Ecto neural progenitor cell (in vitro differentiated cells): ENCODE measurements around the gene LYRM2.

Experiments
- DNase-seq: peaks from one replicate; pipeline ENCODE4 v3.0.0-alpha.2; 2018; ENCODE audit warnings: low spot score

The LYRM2 gene

DNA sequence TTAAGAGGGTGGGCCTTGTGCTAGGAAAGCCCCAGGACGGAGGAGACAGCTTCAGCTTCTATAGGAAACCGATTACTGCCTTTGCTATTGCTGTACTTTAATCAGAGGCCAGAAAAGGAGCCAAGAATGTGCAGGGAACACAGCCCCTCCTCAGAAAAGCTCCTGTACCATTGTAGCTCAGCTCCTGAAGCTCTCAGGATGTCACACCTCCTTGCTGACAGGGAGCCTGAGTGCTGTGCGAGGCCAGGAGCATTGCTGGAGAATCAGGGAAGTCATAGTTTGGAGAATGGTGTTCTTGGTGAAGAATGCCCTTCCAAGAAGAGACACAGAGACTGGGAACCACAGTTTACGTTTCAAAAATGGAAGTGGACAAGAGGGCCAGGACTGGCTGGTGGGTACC lies 46.8 kb downstream of the LYRM2 start:
- no peak for DNase-seq

DNA sequence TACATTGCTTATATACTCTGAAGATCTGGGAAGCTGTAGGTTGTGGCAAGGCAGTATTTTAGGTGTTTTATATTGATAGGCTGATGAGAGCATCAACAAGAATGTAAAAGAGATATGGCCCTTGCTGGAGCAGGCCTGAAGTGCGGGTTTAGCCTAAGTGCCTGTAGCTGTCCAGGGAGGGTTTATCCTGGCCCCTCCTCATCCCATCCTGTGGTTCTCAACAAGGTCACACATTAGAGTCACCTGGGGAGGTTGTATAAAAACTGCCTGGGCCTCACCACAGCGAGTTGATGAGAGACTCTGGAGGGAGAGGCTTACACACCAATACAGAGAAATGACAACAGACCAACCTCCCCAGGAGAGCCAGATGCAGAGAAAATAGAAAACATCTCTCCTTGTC lies 48.4 kb downstream of the LYRM2 start:
- no peak for DNase-seq

- DNase-seq, result no peak
Measured at GRCh38 chr6:89589297-89590025, 49.1 kb downstream of the LYRM2 start.

DNA sequence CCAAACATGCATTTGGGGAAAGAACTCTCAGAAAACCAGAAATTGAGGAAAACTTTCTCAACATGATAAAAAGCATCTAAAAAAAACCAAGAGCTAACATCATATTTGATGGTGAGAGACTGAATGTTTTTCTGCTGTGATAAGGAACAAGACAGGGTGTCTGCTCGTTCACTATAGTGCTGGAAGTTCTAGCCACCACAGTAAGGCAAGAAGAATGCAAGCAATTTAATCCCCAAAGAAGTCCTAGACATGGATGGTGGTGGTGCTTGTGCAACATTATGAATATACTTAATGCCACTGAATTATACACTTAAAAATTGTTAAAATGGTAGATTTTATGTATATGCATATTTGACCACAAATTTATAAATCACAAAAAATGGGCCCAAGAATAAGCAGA lies 53.4 kb downstream of the LYRM2 start:
- no peak for DNase-seq

DNA sequence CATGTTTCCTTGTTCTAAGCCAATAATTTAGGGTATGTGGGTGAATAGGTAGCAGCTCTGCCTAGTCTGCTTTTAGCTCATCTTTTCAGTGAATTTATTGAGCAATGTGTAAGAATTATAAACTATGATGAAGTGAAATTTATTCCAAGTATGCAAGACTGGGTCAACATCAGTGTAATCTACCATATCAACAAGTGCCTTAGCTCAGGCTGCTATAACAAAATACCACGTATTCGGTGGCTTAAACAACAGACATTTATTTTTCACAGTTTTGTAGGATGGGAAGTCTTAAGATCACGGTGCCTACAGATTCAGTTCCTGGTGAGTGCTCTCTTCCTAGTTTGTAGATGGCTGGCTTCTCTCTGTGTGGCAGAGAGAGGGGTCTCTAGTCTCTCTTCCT lies 54.0 kb downstream of the LYRM2 start:
- DNase-seq, result no peak

DNA sequence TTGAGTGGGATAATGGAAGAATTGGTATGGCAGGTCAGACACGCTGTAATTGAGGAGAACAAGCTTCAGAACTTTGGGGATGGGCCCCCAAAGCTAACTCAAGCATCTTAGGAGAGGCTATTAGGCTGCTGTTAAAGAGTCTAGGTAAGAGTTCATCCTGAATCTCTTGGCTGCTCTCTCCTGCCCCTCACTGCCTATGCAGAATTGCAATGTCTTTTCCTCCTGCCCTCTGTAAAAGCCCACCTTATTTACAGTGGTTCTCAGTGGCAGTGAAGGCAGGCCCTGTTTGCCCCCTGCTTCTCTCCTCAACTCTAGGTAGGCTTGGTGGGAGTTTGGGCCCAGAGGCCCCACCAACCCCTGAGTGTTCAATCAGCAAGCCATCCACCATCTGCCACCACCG lies 55.0 kb downstream of the LYRM2 start:
- no peak for DNase-seq

- no peak for DNase-seq
Measured at GRCh38 chr6:89582669-89583325, 55.8 kb downstream of the LYRM2 start.

- no peak for DNase-seq
Measured at GRCh38 chr6:89581689-89582088, 56.9 kb downstream of the LYRM2 start.

GRCh38 chr6:89580997-89581666 lies 57.4 kb downstream of the LYRM2 start:
- no peak for DNase-seq

GRCh38 chr6:89575562-89575960 lies 63.0 kb downstream of the LYRM2 start:
- DNase-seq, result no peak

GRCh38 chr6:89574910-89575561 lies 63.5 kb downstream of the LYRM2 start:
- DNase-seq, result no peak

GRCh38 chr6:89567630-89568390 lies 70.7 kb downstream of the LYRM2 start:
- no peak for DNase-seq

- peak; percentile 81 for DNase-seq
Measured at GRCh38 chr6:89566930-89567629, 71.5 kb downstream of the LYRM2 start.

DNA sequence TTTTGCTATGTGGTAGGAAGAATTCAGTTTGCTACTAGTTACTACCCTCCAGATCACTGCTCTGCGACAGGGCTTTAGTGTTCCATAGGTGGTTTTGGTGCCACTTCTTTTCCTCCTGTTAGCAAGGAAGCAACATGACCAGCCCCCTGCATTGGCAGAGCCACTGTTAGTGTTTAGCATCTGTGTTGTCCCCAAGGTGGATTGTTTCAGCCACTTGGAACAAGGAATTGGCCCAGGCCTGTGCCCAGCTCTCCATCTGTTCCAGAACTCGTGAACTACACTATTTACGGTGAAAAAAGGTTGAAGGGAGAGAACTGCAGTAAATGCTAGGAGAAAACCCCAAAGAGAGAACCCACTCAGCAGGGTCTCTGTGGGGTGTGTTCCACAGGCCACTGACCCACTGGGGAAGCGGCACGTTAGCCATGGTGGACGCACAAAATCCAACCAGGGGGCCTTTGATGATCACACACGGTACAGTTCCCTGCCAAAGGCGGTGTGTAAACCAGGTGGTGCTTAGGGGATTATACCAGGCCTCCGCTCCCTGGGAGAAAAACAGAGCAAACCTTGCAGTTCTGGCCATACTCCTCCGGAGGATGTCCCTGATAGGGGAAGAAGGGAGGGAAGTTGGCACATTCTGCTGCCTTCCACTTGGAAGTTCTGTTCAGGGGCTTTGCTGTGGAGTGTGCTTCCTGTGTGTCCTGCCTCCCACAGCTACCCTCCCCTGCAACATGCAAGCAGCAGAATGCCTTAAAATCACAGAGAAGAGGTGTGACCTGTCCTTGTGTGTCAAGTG lies 72.3 kb downstream of the LYRM2 start:
- no peak for DNase-seq

DNA sequence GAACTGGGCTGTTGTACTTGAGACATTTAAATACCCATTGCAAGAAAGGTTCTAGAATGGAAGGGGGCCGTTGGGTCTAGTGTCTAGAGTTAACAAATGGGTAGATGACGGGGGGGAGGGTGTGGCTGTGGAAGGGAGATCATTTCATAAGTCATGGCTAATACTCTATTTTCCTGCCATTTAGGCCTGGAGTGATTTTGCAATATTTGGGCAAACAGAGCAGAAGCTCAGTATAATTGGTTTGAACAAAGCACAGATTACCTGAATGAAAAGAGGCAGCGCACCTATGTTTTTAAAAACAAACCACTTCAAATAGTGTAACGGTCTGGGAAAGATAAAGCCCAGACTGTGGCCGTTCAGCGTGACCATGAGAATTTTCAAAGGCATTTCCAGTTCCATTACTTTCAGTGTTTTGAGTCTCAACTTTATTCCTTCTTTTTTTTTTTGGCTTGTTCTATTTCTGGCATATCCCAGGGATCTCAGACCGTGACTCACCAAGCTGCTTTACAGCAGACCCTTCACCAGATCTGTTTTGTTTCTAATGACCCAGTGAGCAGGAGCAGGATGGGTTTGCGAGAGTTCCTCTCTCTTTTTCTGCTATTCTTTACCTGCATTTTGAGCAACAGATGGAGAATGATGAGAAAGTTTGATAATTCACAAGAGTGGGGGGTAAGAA lies 73.7 kb downstream of the LYRM2 start:
- no peak for DNase-seq

- DNase-seq, result no peak
Measured at GRCh38 chr6:89563866-89564265, 74.7 kb downstream of the LYRM2 start.

DNA sequence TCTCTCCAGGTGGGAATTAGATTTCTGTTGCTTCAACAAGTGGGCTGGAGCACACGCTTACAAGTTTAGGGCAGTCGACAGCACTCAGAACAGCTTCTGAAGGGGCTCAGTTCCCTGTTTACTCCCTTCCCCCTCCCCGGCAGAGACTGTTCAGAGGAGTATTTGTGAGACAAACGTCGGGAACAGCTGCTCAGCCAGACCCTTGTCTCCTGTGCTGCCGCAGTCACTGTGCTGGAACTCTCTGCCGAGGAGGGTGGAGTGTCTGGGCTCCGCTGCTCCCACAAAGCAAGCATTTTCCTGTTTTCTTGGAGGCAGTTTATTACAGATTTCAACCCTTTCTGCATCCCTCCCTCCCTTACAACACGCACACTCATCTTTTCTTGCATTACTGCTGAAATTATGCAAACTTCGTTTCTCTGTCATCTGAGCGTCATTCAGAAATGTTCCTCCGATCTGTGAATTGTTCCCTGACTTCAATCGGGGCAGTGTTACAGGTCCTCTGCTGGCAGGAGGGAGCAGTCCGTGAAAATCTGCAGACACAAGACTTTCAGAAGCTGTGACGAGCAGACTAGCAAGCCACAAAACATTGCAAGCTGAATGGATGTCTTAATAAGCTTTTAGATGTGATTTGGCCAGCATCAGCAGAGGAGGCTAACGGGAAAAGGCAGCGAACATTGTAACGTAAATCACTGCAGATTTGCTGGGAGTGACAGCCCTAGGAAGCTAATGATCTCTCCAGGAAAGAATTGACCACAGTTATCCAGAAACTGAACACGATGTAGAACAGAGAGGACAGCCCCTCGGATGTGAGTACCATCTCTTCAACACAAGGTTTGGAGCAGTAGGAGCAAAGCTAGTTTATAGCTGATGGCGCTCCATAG lies 76.2 kb downstream of the LYRM2 start:
- DNase-seq, result no peak

DNA sequence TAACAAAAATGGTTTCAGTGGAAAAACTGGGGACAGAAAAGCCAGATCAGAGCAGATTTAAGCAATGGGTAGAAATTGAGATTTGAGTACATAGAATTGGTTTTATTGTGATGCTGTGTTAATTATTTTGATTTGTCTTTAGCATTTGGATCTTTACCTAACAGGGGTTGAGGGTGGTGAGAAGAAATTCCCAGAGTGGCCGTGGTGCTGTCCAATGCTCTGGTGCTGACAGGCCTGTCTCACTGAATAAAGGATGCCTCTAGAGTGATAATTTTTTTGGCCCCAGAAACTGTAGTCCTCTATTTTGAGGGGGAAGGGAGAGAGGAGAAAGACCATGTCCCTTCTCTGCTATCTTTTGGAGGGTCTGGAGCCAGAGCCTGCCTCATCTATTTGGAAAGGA lies 79.1 kb downstream of the LYRM2 start:
- no peak for DNase-seq

DNA sequence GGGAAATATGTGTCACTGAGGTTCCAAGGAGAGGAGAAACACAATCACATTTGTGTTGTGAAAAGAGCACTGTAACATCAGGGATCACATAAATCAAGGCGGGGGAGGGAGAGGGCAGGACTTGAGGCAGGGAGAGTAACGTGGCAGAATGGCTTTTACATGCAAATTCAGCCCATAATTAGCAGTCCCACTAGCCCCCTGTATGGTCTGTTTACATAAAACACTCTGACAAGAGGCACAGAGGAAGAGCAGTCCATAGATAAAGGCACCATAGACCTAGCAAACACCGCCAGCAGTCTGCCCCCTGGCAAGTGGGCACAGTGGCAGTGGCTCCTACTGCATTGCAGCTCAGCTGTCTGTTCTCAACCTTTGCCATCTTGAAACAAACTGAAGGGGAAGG lies 82.7 kb downstream of the LYRM2 start:
- DNase-seq, result no peak
